Measurements from ENCODE around the gene F13A1. TPM values are rescaled to one million over a fixed set of nuclear protein-coding genes. Genes with fewer than 3 reads are reported as not detected.

The F13A1 gene
- polyA plus RNA-seq, 1 donor (not counting 4 experiments of a cell fraction or from before 2014, with no cell fraction given), result not detected

GRCh38 chr6:6351511-6352025 is 31.1 kb upstream of the F13A1 start:
- dilution Hi-C loops (cut with MboI; ENCODE audit: extremely low pct_ligation_motif_present, low sequenced_read_pairs), result no loop called here
- DNase-seq (ENCODE audit: low read depth, low spot score) (no peak), FAIRE-seq (no peak)
- no peak overlapping the region for H2AFZ ChIP-seq (ENCODE audit: control insufficient read depth, low read length)
- no peaks in the 10 kb centered on the region for H3K9me3 ChIP-seq (ENCODE audit: control insufficient read depth, low read depth, low read length)
- TF ChIP-seq CTCF (optimal IDR thresholded peaks at IDR 0.05 in 1 of 3, IDR thresholded peaks at IDR 0.05 in 1 of 3, conservative IDR thresholded peaks at IDR 0.05 in 1 of 3; ENCODE audit: extremely low read depth in 1 of 3, insufficient read depth in 2 of 3, low read length in 3 of 3) (no peak), EZH2 (IDR thresholded peaks at IDR 0.05; ENCODE audit: low read length) (no peak)
- no peaks in the 10 kb centered on the region for H3K79me2 ChIP-seq (ENCODE audit: control insufficient read depth, insufficient read depth, low read length)
- no peaks in the 10 kb centered on the region for H3K9me1 ChIP-seq (ENCODE audit: control insufficient read depth, extremely low read depth, insufficient read depth, low read length)
- H3K9ac ChIP-seq (ENCODE audit: control insufficient read depth, extremely low read depth, insufficient read depth, low read length), result no peak overlapping the region
- H3K27me3 ChIP-seq (ENCODE audit: control insufficient read depth, extremely low read depth, insufficient read depth, low read length), result no peaks in the 10 kb centered on the region
- H4K20me1 ChIP-seq (ENCODE audit: control insufficient read depth, extremely low read depth, insufficient read depth, low read length), result no peaks in the 10 kb centered on the region
- H3K36me3 ChIP-seq (ENCODE audit: control insufficient read depth in 2 of 2, extremely low read depth in 1 of 2, insufficient read depth in 2 of 2, low read length in 2 of 2), result no peaks in the 10 kb centered on the region
- H3K4me3 ChIP-seq (ENCODE audit: control insufficient read depth in 2 of 3, extremely low read depth in 1 of 3, insufficient read depth in 2 of 3, low read depth in 1 of 3, low read length in 3 of 3), result no peak overlapping the region
- H3K4me2 ChIP-seq (ENCODE audit: control insufficient read depth, extremely low read depth, insufficient read depth, low read depth, low read length), result no peak overlapping the region
- no peak overlapping the region for H3K27ac ChIP-seq (ENCODE audit: control insufficient read depth, insufficient read depth, low read length)
- H3K4me1 ChIP-seq (ENCODE audit: control insufficient read depth, extremely low read depth, insufficient read depth, low read length), result no peaks in the 10 kb centered on the region

- no peak for DNase-seq (ENCODE audit: low read depth, low spot score)
- dilution Hi-C loops (cut with MboI; ENCODE audit: extremely low pct_ligation_motif_present, low sequenced_read_pairs), result no loop called here
Measured at GRCh38 chr6:6350696-6351095, 30.2 kb upstream of the F13A1 start.

More at GRCh38 chr6:6350696-6351095, 30.2 kb upstream of the F13A1 start:
- no peak overlapping the region for H3K27ac ChIP-seq (ENCODE audit: control insufficient read depth, insufficient read depth, low read length)
- no peak overlapping the region for H2AFZ ChIP-seq (ENCODE audit: control insufficient read depth, low read length)
- H3K9me3 ChIP-seq (ENCODE audit: control insufficient read depth, low read depth, low read length), result no peaks in the 10 kb centered on the region
- no peaks in the 10 kb centered on the region for H3K36me3 ChIP-seq (ENCODE audit: control insufficient read depth in 2 of 2, extremely low read depth in 1 of 2, insufficient read depth in 2 of 2, low read length in 2 of 2)
- no peak overlapping the region for H3K4me3 ChIP-seq (ENCODE audit: control insufficient read depth in 2 of 3, extremely low read depth in 1 of 3, insufficient read depth in 2 of 3, low read depth in 1 of 3, low read length in 3 of 3)
- H3K9ac ChIP-seq (ENCODE audit: control insufficient read depth, extremely low read depth, insufficient read depth, low read length), result no peak overlapping the region
- no peaks in the 10 kb centered on the region for H3K79me2 ChIP-seq (ENCODE audit: control insufficient read depth, insufficient read depth, low read length)
- TF ChIP-seq EZH2 (IDR thresholded peaks at IDR 0.05; ENCODE audit: low read length) (no peak), CTCF (optimal IDR thresholded peaks at IDR 0.05 in 1 of 3, IDR thresholded peaks at IDR 0.05 in 1 of 3, conservative IDR thresholded peaks at IDR 0.05 in 1 of 3; ENCODE audit: extremely low read depth in 1 of 3, insufficient read depth in 2 of 3, low read length in 3 of 3) (no peak)
- no peaks in the 10 kb centered on the region for H4K20me1 ChIP-seq (ENCODE audit: control insufficient read depth, extremely low read depth, insufficient read depth, low read length)
- no peaks in the 10 kb centered on the region for H3K27me3 ChIP-seq (ENCODE audit: control insufficient read depth, extremely low read depth, insufficient read depth, low read length)
- no peak for FAIRE-seq
- no peaks in the 10 kb centered on the region for H3K9me1 ChIP-seq (ENCODE audit: control insufficient read depth, extremely low read depth, insufficient read depth, low read length)
- H3K4me1 ChIP-seq (ENCODE audit: control insufficient read depth, extremely low read depth, insufficient read depth, low read length), result no peaks in the 10 kb centered on the region
- H3K4me2 ChIP-seq (ENCODE audit: control insufficient read depth, extremely low read depth, insufficient read depth, low read depth, low read length), result no peak overlapping the region

Data from keratinocyte (primary cell).